ENCODE results near the gene TMPRSS5. TPM values are rescaled to one million over a fixed set of nuclear protein-coding genes. Genes with fewer than 3 reads are reported as not detected.

Gene TMPRSS5
- total RNA-seq, 1 donor from 2014 or later, result 0.34 TPM

- H3K4me3 Mint-ChIP-seq (ENCODE audit: unreplicated experiment), result no peak overlapping the region
- Histone ChIP-seq H3K27me3 (ENCODE audit: insufficient read depth, low read length) (no peaks in the 10 kb centered on the region), H2AFZ (ENCODE audit: low read depth, low read length) (no peak overlapping the region), H4K20me1 (ENCODE audit: insufficient read depth, low read length) (no peaks in the 10 kb centered on the region), H3K27ac (ENCODE audit: low read depth, low read length) (no peak overlapping the region), H3K4me1 (ENCODE audit: insufficient read depth, low read length) (no peaks in the 10 kb centered on the region), H3K4me3 (ENCODE audit: insufficient read depth, low read depth, low read length) (no peak overlapping the region), H3K9me3 (ENCODE audit: insufficient read depth, low read depth, low read length) (no peaks in the 10 kb centered on the region), H3K79me2 (ENCODE audit: insufficient read depth, low read length) (no peaks in the 10 kb centered on the region), H3K9ac (ENCODE audit: low read length) (no peak overlapping the region), H3K36me3 (ENCODE audit: insufficient read depth, low read length) (no peaks in the 10 kb centered on the region), H3K4me2 (ENCODE audit: low read length) (no peak overlapping the region)
- H3K27me3 Mint-ChIP-seq (ENCODE audit: low read depth, unreplicated experiment), result peaks cover 4% of the 10 kb centered on the region
- H3K4me1 Mint-ChIP-seq (ENCODE audit: low read depth, unreplicated experiment), result peaks cover 10% of the 10 kb centered on the region
- DNase-seq (ENCODE audit: low read depth) (no peak), FAIRE-seq (no peak)
- peaks cover 23% of the 10 kb centered on the region for H3K9me3 Mint-ChIP-seq (ENCODE audit: unreplicated experiment)
- no peaks in the 10 kb centered on the region for H3K36me3 Mint-ChIP-seq (ENCODE audit: low read depth, unreplicated experiment)
- TF ChIP-seq EZH2 (IDR thresholded peaks at IDR 0.05; ENCODE audit: insufficient read depth, low read length) (no peak), CTCF (IDR thresholded peaks at IDR 0.05; ENCODE audit: insufficient read depth, low read depth, low read length) (no peak)
- H3K27ac Mint-ChIP-seq (ENCODE audit: unreplicated experiment), result peak overlapping the region; percentile 56
Observed at GRCh38 chr11:113651023-113651422, 55.1 kb downstream of the TMPRSS5 start.

GRCh38 chr11:113649311-113649710 lies 56.8 kb downstream of the TMPRSS5 start:
- H3K27ac Mint-ChIP-seq (ENCODE audit: unreplicated experiment), result no peak overlapping the region
- DNase-seq (ENCODE audit: low read depth) (no peak), FAIRE-seq (no peak)
- H3K4me3 Mint-ChIP-seq (ENCODE audit: unreplicated experiment), result no peak overlapping the region
- peaks cover 16% of the 10 kb centered on the region for H3K9me3 Mint-ChIP-seq (ENCODE audit: unreplicated experiment)
- Histone ChIP-seq H3K4me2 (ENCODE audit: low read length) (no peak overlapping the region), H3K36me3 (ENCODE audit: insufficient read depth, low read length) (no peaks in the 10 kb centered on the region), H3K27me3 (ENCODE audit: insufficient read depth, low read length) (no peaks in the 10 kb centered on the region), H3K4me1 (ENCODE audit: insufficient read depth, low read length) (no peaks in the 10 kb centered on the region), H3K79me2 (ENCODE audit: insufficient read depth, low read length) (no peaks in the 10 kb centered on the region), H4K20me1 (ENCODE audit: insufficient read depth, low read length) (no peaks in the 10 kb centered on the region), H3K4me3 (ENCODE audit: insufficient read depth, low read depth, low read length) (no peak overlapping the region), H3K9me3 (ENCODE audit: insufficient read depth, low read depth, low read length) (no peaks in the 10 kb centered on the region), H2AFZ (ENCODE audit: low read depth, low read length) (no peak overlapping the region), H3K9ac (ENCODE audit: low read length) (no peak overlapping the region), H3K27ac (ENCODE audit: low read depth, low read length) (no peak overlapping the region)
- TF ChIP-seq EZH2 (IDR thresholded peaks at IDR 0.05; ENCODE audit: insufficient read depth, low read length), result no peak
- TF ChIP-seq CTCF (IDR thresholded peaks at IDR 0.05; ENCODE audit: insufficient read depth, low read depth, low read length), result no peak
- H3K27me3 Mint-ChIP-seq (ENCODE audit: low read depth, unreplicated experiment), result peaks cover 4% of the 10 kb centered on the region
- peaks cover 10% of the 10 kb centered on the region for H3K4me1 Mint-ChIP-seq (ENCODE audit: low read depth, unreplicated experiment)
- no peaks in the 10 kb centered on the region for H3K36me3 Mint-ChIP-seq (ENCODE audit: low read depth, unreplicated experiment)

- no peak overlapping the region for H3K4me3 Mint-ChIP-seq (ENCODE audit: unreplicated experiment)
- peaks cover 5% of the 10 kb centered on the region for H3K27me3 Mint-ChIP-seq (ENCODE audit: low read depth, unreplicated experiment)
- Histone ChIP-seq H4K20me1 (ENCODE audit: insufficient read depth, low read length) (no peaks in the 10 kb centered on the region), H3K79me2 (ENCODE audit: insufficient read depth, low read length) (no peaks in the 10 kb centered on the region), H3K9me3 (ENCODE audit: insufficient read depth, low read depth, low read length) (no peaks in the 10 kb centered on the region), H3K4me3 (ENCODE audit: insufficient read depth, low read depth, low read length) (no peak overlapping the region), H3K27me3 (ENCODE audit: insufficient read depth, low read length) (no peaks in the 10 kb centered on the region), H3K4me2 (ENCODE audit: low read length) (no peak overlapping the region), H3K9ac (ENCODE audit: low read length) (no peak overlapping the region), H3K27ac (ENCODE audit: low read depth, low read length) (no peak overlapping the region), H2AFZ (ENCODE audit: low read depth, low read length) (no peak overlapping the region), H3K36me3 (ENCODE audit: insufficient read depth, low read length) (no peaks in the 10 kb centered on the region), H3K4me1 (ENCODE audit: insufficient read depth, low read length) (no peaks in the 10 kb centered on the region)
- no peak for FAIRE-seq
- H3K4me1 Mint-ChIP-seq (ENCODE audit: low read depth, unreplicated experiment), result peaks cover 10% of the 10 kb centered on the region
- peak; percentile 62 for DNase-seq (ENCODE audit: low read depth)
- no peaks in the 10 kb centered on the region for H3K36me3 Mint-ChIP-seq (ENCODE audit: low read depth, unreplicated experiment)
- peaks cover 10% of the 10 kb centered on the region for H3K9me3 Mint-ChIP-seq (ENCODE audit: unreplicated experiment)
- TF ChIP-seq EZH2 (IDR thresholded peaks at IDR 0.05; ENCODE audit: insufficient read depth, low read length) (no peak), CTCF (IDR thresholded peaks at IDR 0.05; ENCODE audit: insufficient read depth, low read depth, low read length) (no peak)
- no peak overlapping the region for H3K27ac Mint-ChIP-seq (ENCODE audit: unreplicated experiment)
Observed at GRCh38 chr11:113647856-113648255, 58.3 kb downstream of the TMPRSS5 start.
